Endothelial cell of umbilical vein (primary cell): ENCODE results near the gene GADD45GIP1. TPM values are rescaled to one million over a fixed set of nuclear protein-coding genes. Genes with fewer than 3 reads are reported as not detected.

Source experiments
- BruUV-seq: library from RNA; stranded (reverse); fragments of 400-500 nt; replicated peaks from 2 replicates; lab custom pipeline; 2021; lab: Mats Ljungman, UMichigan
- CTCF ChIA-PET: fragments of 300-600, 350-600 bp; sonication (Branson Sonifier 250); formaldehyde crosslinking; loops from one replicate; lab custom pipeline; 2021; ENCODE audit warnings: antibody characterized with exemption, inconsistent platforms; lab: Charles Lee
- POLR2A ChIA-PET: fragments of 300-600, 350-600 bp; sonication (Branson Sonifier 250); formaldehyde crosslinking; loops from one replicate; lab custom pipeline; 2021; ENCODE audit warnings: antibody characterized with exemption, inconsistent platforms; lab: Charles Lee
- DNase-seq: peaks from one replicate; pipeline ENCODE4 v3.0.0-alpha.2; 2011; ENCODE audit warnings: low read depth, low spot score
- FAIRE-seq: peaks from 2 replicates; lab custom pipeline; 2011; peaks lifted over from hg19 to GRCh38; lab: Jason Lieb, UNC
- H2AFZ ChIP-seq: 2 replicates; pipeline ENCODE4 v1.6.0; 2012; ENCODE audit warnings: low read depth, low read length, control low read depth, inconsistent platforms
- H3K27ac ChIP-seq: 2 replicates; pipeline ENCODE4 v1.5.1; 2011; ENCODE audit warnings: low read depth, mild to moderate bottlenecking, control low read depth, low read length, moderate library complexity; ENCODE audit not compliant: insufficient read depth
- H3K27me3 ChIP-seq, 2 experiments: 2 replicates each; pipeline versions ENCODE4 v1.6.0 to v1.6.1; 2011; ENCODE audit warnings: low read length in 2 of 2, mixed read lengths in 1 of 2; ENCODE audit not compliant: control insufficient read depth in 2 of 2, insufficient read depth in 2 of 2
- H3K36me3 ChIP-seq, 2 experiments: 2 replicates in 1 of 2; 3 replicates in 1 of 2; pipeline ENCODE4 v1.5.1; 2011; ENCODE audit warnings: low read length in 2 of 2, mild to moderate bottlenecking in 1 of 2, moderate library complexity in 1 of 2; ENCODE audit not compliant: control insufficient read depth in 2 of 2, insufficient read depth in 2 of 2; ENCODE audit errors: extremely low read depth in 1 of 2
- H3K4me1 ChIP-seq: 3 replicates; pipeline ENCODE4 v1.5.1; 2011; ENCODE audit warnings: mild to moderate bottlenecking, low read length; ENCODE audit not compliant: control insufficient read depth, insufficient read depth; ENCODE audit errors: extremely low read depth
- H3K4me2 ChIP-seq: 2 replicates; pipeline ENCODE4 v1.6.1; 2011; ENCODE audit warnings: low read length, control low read depth, mixed read lengths; ENCODE audit not compliant: insufficient read depth
- H3K4me3 ChIP-seq, 3 experiments: fragments of 200-600 bp in 1 of 3; sonication (generic), shearing (Covaris generic) in 1 of 3; replicated peaks in 1 of 3; 2 replicates each; pipeline ENCODE4 v1.5.1; 2011 to 2016; ENCODE audit warnings: control low read depth in 3 of 3, low read length in 3 of 3, mild to moderate bottlenecking in 2 of 3, inconsistent platforms in 1 of 3, low read depth in 1 of 3, moderate library complexity in 1 of 3; ENCODE audit not compliant: insufficient read depth in 1 of 3
- H3K79me2 ChIP-seq: 2 replicates; pipeline ENCODE4 v1.6.0; 2012; ENCODE audit warnings: low read length, inconsistent platforms; ENCODE audit not compliant: control insufficient read depth, insufficient read depth
- H3K9ac ChIP-seq: replicated peaks from 2 replicates; pipeline ENCODE3; 2011; ENCODE audit warnings: low read length, control low read depth; ENCODE audit not compliant: insufficient read depth; ENCODE audit errors: extremely low read depth
- H3K9me1 ChIP-seq: replicated peaks from 3 replicates; pipeline ENCODE4 v1.6.0; 2011; ENCODE audit warnings: mild to moderate bottlenecking, low read length; ENCODE audit not compliant: control insufficient read depth, insufficient read depth; ENCODE audit errors: extremely low read depth
- H3K9me3 ChIP-seq: replicated peaks from 2 replicates; pipeline ENCODE4 v1.5.1; 2012; ENCODE audit warnings: low read length, inconsistent platforms; ENCODE audit not compliant: control insufficient read depth, insufficient read depth
- H4K20me1 ChIP-seq: replicated peaks from 2 replicates; pipeline ENCODE3; 2011; ENCODE audit warnings: mild to moderate bottlenecking, low read length; ENCODE audit not compliant: control insufficient read depth, insufficient read depth; ENCODE audit errors: extremely low read depth
- CTCF ChIP-seq, 2 donors: IDR thresholded peaks; 1 replicate in 1 of 2; 2 replicates in 1 of 2; pipeline ENCODE4 v1.5.1; 2011; ENCODE audit warnings: low read length in 2 of 2, mild to moderate bottlenecking in 2 of 2, moderate library complexity in 2 of 2, control low read depth in 1 of 2, inconsistent platforms in 1 of 2, low read depth in 1 of 2; ENCODE audit not compliant: insufficient read depth in 1 of 2; ENCODE audit errors: extremely low read depth in 1 of 2
- EZH2 ChIP-seq: IDR thresholded peaks from 2 replicates; pipeline ENCODE4 v1.6.1; 2012; ENCODE audit warnings: borderline replicate concordance, low read depth, mild to moderate bottlenecking, moderate library complexity, low read length, inconsistent platforms; ENCODE audit not compliant: severe bottlenecking
- FOS ChIP-seq: IDR thresholded peaks from 2 replicates; pipeline ENCODE4 v1.6.1; 2011; ENCODE audit warnings: mild to moderate bottlenecking, low read length, moderate library complexity, borderline replicate concordance; ENCODE audit not compliant: insufficient read depth
- GATA2 ChIP-seq: IDR thresholded peaks from 2 replicates; pipeline ENCODE4 v1.7.0; 2011; ENCODE audit warnings: low read depth, mild to moderate bottlenecking, moderate library complexity, mixed read lengths, low read length; ENCODE audit not compliant: insufficient read length, insufficient read depth
- JUN ChIP-seq: IDR thresholded peaks from 2 replicates; pipeline ENCODE4 v1.6.1; 2011; ENCODE audit warnings: borderline replicate concordance, low read depth; ENCODE audit not compliant: insufficient read length, insufficient read depth
- MAX ChIP-seq: IDR thresholded peaks from 2 replicates; pipeline ENCODE4 v1.6.1; 2011; ENCODE audit not compliant: insufficient read depth, insufficient read length
- MYC ChIP-seq: IDR thresholded peaks from one replicate; pipeline ENCODE4 v1.6.1; 2011; ENCODE audit warnings: mild to moderate bottlenecking, low read depth, low read length
- POLR2A ChIP-seq: IDR thresholded peaks from 2 replicates; pipeline ENCODE4 v1.6.1; 2012; ENCODE audit warnings: low read depth, mild to moderate bottlenecking, control low read depth, low read length
- POLR2AphosphoS5 ChIP-seq: IDR thresholded peaks from 2 replicates; pipeline ENCODE4 v1.6.1; 2012; ENCODE audit warnings: low read depth, mild to moderate bottlenecking, control low read depth, low read length, moderate library complexity; ENCODE audit not compliant: insufficient read depth
- dilution Hi-C: fragments of 300-500 bp; cut with MboI; formaldehyde crosslinking; loops from one replicate; pipeline ENCODE4 v1.15.0; 2019; ENCODE audit warnings: low sequenced_read_pairs; ENCODE audit not compliant: extremely low pct_ligation_motif_present
- intact Hi-C: fragments of 100-400 bp; cut with micrococcal nuclease; formaldehyde crosslinking; loops from one replicate; pipeline ENCODE4 v1.10.0; 2022
- polyA plus RNA-seq, 4 experiments: library from polyadenylated mRNA; depleted of rRNA in 3 of 4; stranded (reverse) in 3 of 4; unstranded in 1 of 4; fragments of >200 nt; gene quantifications; 2 replicates each; pipeline versions ENCODE4 v1.2.1 to v1.2.3, GENCODE V29; 2011 to 2012; ENCODE audit warnings: missing spikeins in 1 of 4
- total RNA-seq: library from RNA; stranded (reverse); gene quantifications from 2 replicates; pipeline ENCODE4 v1.2.3, GENCODE V29; 2021

The GADD45GIP1 gene
- total and polyA plus RNA-seq, 2 donors (not counting 3 experiments of a cell fraction or from before 2014, with no cell fraction given) = 32.8 to 38.3 TPM

GRCh38 chr19:12946092-12946721 is 10.8 kb downstream of the GADD45GIP1 start:
- Histone ChIP-seq H3K4me1 (peaks cover 12% of the 10 kb centered on the region), H4K20me1 (no peaks in the 10 kb centered on the region), H3K27ac (peak overlapping the region; percentile 76), H3K9ac (peak overlapping the region; percentile 90), H3K27me3 (no peaks in the 10 kb centered on the region), H3K36me3 (peaks cover 18 to 58% of the 10 kb centered on the region in 2 experiments), H3K9me1 (no peaks in the 10 kb centered on the region), H3K79me2 (peaks cover 43% of the 10 kb centered on the region), H3K4me2 (peak overlapping the region; percentile 99), H3K4me3 (peak overlapping the region; percentile 72 to 92 (median 72)), H2AFZ (no peak overlapping the region), H3K9me3 (no peaks in the 10 kb centered on the region)
- TSS peak; percentile 33 for BruUV-seq
- intact Hi-C loops (loop anchor here (1.0 kb wide), 1 partner anchor 8 kb away; the partner anchor contains the start of gene CALR), dilution Hi-C loops (no loop called here)
- FAIRE-seq = peak; percentile 74
- ChIA-PET POLR2A (interaction anchor here (0.6 to 1.0 kb wide), 4 partner anchors 8 to 14 kb away, joined by 3 to 6 read pairs (median 5); partner anchors contain the start of gene GADD45GIP1), CTCF (interaction anchor here (0.6 to 1.0 kb wide), 2 partner anchors 19 to 83 kb away, joined by 3 to 12 read pairs; no protein-coding TSS in a partner anchor)
- no peak for TF ChIP-seq GATA2
- TF ChIP-seq MAX = no peak
- TF ChIP-seq POLR2AphosphoS5 = no peak
- peak; percentile 81 for DNase-seq

GRCh38 chr19:12945479-12946091 is 11.4 kb downstream of the GADD45GIP1 start, which contains the start of gene RAD23A:
Gene RAD23A (plus strand): TSS chr19:12945862. CDS start chr19:12945949, 87 bp downstream.
- peak; percentile 89 for FAIRE-seq
- no TSS peak for BruUV-seq
- TF ChIP-seq JUN (peak; percentile 77), EZH2 (no peak), MYC (peak; percentile 43), FOS (peak; percentile 18), MAX (peak; percentile 100), POLR2AphosphoS5 (peak; percentile 100), GATA2 (peak; percentile 21), POLR2A (peak; percentile 98), CTCF (IDR thresholded peaks at IDR 0.05; ENCODE audit: extremely low read depth in 1 of 2, insufficient read depth in 1 of 2, low read depth in 1 of 2, low read length in 2 of 2) (no peak)

More at GRCh38 chr19:12945479-12946091, 11.4 kb downstream of the GADD45GIP1 start, which contains the start of gene RAD23A:
- Histone ChIP-seq H4K20me1 (no peaks in the 10 kb centered on the region), H3K79me2 (peaks cover 49% of the 10 kb centered on the region), H3K4me3 (peak within 1 kb of the TSS; percentile 72 to 92 (median 72)), H3K36me3 (peaks cover 22 to 59% of the 10 kb centered on the region in 2 experiments), H2AFZ (no peak within 1 kb of the TSS), H3K9me3 (no peaks in the 10 kb centered on the region), H3K9me1 (no peaks in the 10 kb centered on the region), H3K27ac (peak within 1 kb of the TSS; percentile 76), H3K4me2 (peak within 1 kb of the TSS; percentile 99), H3K4me1 (peaks cover 18% of the 10 kb centered on the region), H3K9ac (peak within 1 kb of the TSS; percentile 90), H3K27me3 (no peaks in the 10 kb centered on the region)
- intact Hi-C loops = loop anchor here (1.0 kb wide), 2 partner anchors 7 to 8 kb away; partner anchors contain the start of gene CALR
- POLR2A ChIA-PET = interaction anchor here (0.6 to 1.0 kb wide), 3 partner anchors 8 to 15 kb away, joined by 3 to 6 read pairs (median 5); partner anchors contain the start of gene GADD45GIP1
- dilution Hi-C loops = no loop called here
- DNase-seq = peak; percentile 99
- CTCF ChIA-PET = interaction anchor here (1.0 kb wide), 1 partner anchor 20 kb away, joined by 12 read pairs; no protein-coding TSS in a partner anchor
